Measurements from ENCODE around the gene ZNF750. TPM values are rescaled to one million over a fixed set of nuclear protein-coding genes. Genes with fewer than 3 reads are reported as not detected.

Gene ZNF750
- total and polyA plus RNA-seq, 10 of the 15 experiments (the other 5 are each of a cell fraction or from before 2014, with no cell fraction given), result 0.06 TPM; not detected in 9

DNA sequence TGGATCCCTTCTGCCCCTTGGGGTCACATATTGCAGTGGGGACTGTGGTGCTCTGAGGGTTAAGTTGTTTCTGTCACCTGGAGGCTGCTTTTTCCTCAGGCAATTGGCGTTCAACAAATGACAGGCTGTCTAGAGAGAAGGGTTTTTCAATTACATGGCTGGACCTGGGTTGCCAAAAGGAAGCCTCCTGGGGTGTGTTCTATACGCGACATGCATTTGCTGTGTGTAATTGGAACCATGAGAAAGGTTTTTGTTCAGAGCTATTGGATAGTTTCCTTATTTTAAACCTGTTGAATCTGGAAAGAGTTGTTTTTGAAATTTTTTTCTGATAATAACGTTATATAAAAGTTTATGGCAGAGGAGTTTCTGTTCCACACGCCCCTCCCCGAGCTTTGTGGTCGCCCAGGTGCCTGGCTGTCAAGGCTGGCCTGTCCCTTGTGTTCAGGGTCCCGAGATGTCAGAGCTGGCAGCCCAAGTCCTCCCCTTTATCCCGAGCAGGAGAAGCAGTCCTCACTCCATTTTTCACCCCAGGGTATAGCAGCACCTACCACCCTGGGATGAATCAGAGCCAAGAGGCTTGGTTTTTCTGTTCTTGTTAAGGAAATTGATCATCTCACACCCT, 26.1 kb upstream of the ZNF750 start:
- ATAC-seq, result no peak
- TF ChIP-seq YBX1 (IDR thresholded peaks at IDR 0.05) (no peak), KDM1A (IDR thresholded peaks at IDR 0.05; ENCODE audit: borderline replicate concordance) (no peak)
- ChIA-PET POLR2A (interaction anchor here (0.6 to 3.3 kb wide), 2 partner anchors 12 to 147 kb away, joined by 3 to 9 read pairs; no protein-coding TSS in a partner anchor), SMC1A (ENCODE audit: uncharacterized antibody, unreplicated experiment) (interaction anchor here (1.0 to 1.1 kb wide), 2 partner anchors 10 to 84 kb away, joined by 3 to 4 read pairs; no protein-coding TSS in a partner anchor), RAD21 (ENCODE audit: unreplicated experiment) (interaction anchor here (0.6 to 2.7 kb wide), 3 partner anchors 19 to 84 kb away, joined by 3 to 17 read pairs (median 4); no protein-coding TSS in a partner anchor), CTCF (interaction anchor here (1.1 to 1.5 kb wide), 2 partner anchors 49 to 84 kb away, joined by 4 to 5 read pairs; no protein-coding TSS in a partner anchor)
- Histone ChIP-seq H2AFZ (ENCODE audit: control insufficient read depth, low read depth, low read length) (no peak overlapping the region), H3K27me3 (replicated peaks in 1 of 2; ENCODE audit: control insufficient read depth in 2 of 2, insufficient read depth in 2 of 2, low read length in 1 of 2) (no peaks in the 10 kb centered on the region), H3K4me2 (ENCODE audit: control insufficient read depth, insufficient read depth) (peak overlapping the region; percentile 93), H3K36me3 (ENCODE audit: control insufficient read depth in 2 of 2, insufficient read depth in 2 of 2, low read length in 1 of 2) (peaks cover 5 to 12% of the 10 kb centered on the region in 2 experiments; a peak in 3 of 4 replicates), H3K9me3 (replicated peaks; ENCODE audit: control insufficient read depth, insufficient read depth, low read length) (no peaks in the 10 kb centered on the region), H3K27ac (ENCODE audit: control insufficient read depth, insufficient read depth) (peak overlapping the region; percentile 98), H3K4me3 (peak overlapping the region; percentile 31; the same call in 1 of the 2 replicates), H3K9ac (ENCODE audit: control insufficient read depth, insufficient read depth, low read length) (peak overlapping the region; percentile 15; the same call in 1 of the 2 replicates), H4K20me1 (ENCODE audit: control insufficient read depth, insufficient read depth) (no peaks in the 10 kb centered on the region), H3K79me2 (ENCODE audit: control insufficient read depth, insufficient read depth, low read length) (peaks cover 61% of the 10 kb centered on the region), H3K4me1 (ENCODE audit: control insufficient read depth, insufficient read depth, low read length) (peaks cover 72% of the 10 kb centered on the region)
- no peak for FAIRE-seq
- in situ Hi-C loops (cut with MboI) (no loop called here), intact Hi-C loops (cut with micrococcal nuclease; ENCODE audit: unreplicated experiment) (loop anchor here (2.0 to 10.0 kb wide), 2 partner anchors 49 to 81 kb away; no protein-coding TSS in a partner anchor)
- WGBS (ENCODE audit: insufficient coverage, insufficient replicate concordance, low lambda C conversion rate, missing lambda C conversion rate), result 85% methylated on average over 9 of the region's 9 CpGs
- TSS peak; percentile 32 for BruUV-seq (replicated peaks)
- no peak for DNase-seq (ENCODE audit: low read depth, low spot score)

GRCh38 chr17:82865274-82865673, 25.5 kb upstream of the ZNF750 start:
- ChIA-PET RAD21 (ENCODE audit: unreplicated experiment) (interaction anchor here (0.8 to 2.7 kb wide), 2 partner anchors 84 to 85 kb away, joined by 3 to 17 read pairs; no protein-coding TSS in a partner anchor), CTCF (interaction anchor here (1.1 to 1.9 kb wide), 3 partner anchors 10 to 83 kb away, joined by 4 to 5 read pairs (median 5); no protein-coding TSS in a partner anchor), POLR2A (interaction anchor here (0.6 to 3.3 kb wide), 5 partner anchors 10 to 314 kb away, joined by 3 to 10 read pairs (median 5); no protein-coding TSS in a partner anchor), SMC1A (ENCODE audit: uncharacterized antibody, unreplicated experiment) (interaction anchor here (1.0 to 2.5 kb wide), 3 partner anchors 11 to 83 kb away, joined by 3 to 14 read pairs (median 14); no protein-coding TSS in a partner anchor)
- peak overlapping the region; percentile 93 for H3K4me2 ChIP-seq (ENCODE audit: control insufficient read depth, insufficient read depth)
- no peaks in the 10 kb centered on the region for H4K20me1 ChIP-seq (ENCODE audit: control insufficient read depth, insufficient read depth)
- peaks cover 0 to 6% of the 10 kb centered on the region in 2 experiments; a peak in 3 of 4 replicates for H3K36me3 ChIP-seq (ENCODE audit: control insufficient read depth in 2 of 2, insufficient read depth in 2 of 2, low read length in 1 of 2)
- no peaks in the 10 kb centered on the region for H3K9me3 ChIP-seq (replicated peaks; ENCODE audit: control insufficient read depth, insufficient read depth, low read length)
- H3K4me3 ChIP-seq, result peak overlapping the region; percentile 31; the same call in 1 of the 2 replicates
- H3K27me3 ChIP-seq (replicated peaks in 1 of 2; ENCODE audit: control insufficient read depth in 2 of 2, insufficient read depth in 2 of 2, low read length in 1 of 2), result no peaks in the 10 kb centered on the region
- FAIRE-seq, result no peak
- H3K79me2 ChIP-seq (ENCODE audit: control insufficient read depth, insufficient read depth, low read length), result peaks cover 66% of the 10 kb centered on the region
- H3K9ac ChIP-seq (ENCODE audit: control insufficient read depth, insufficient read depth, low read length), result peak overlapping the region; percentile 89
- H3K27ac ChIP-seq (ENCODE audit: control insufficient read depth, insufficient read depth), result peak overlapping the region; percentile 98
- 0 out of 2 replicates have a peak, but pooled peaks have one; percentile 36 for TF ChIP-seq SMARCA5 (IDR thresholded peaks at IDR 0.05)
- TF ChIP-seq, protein P1, sequence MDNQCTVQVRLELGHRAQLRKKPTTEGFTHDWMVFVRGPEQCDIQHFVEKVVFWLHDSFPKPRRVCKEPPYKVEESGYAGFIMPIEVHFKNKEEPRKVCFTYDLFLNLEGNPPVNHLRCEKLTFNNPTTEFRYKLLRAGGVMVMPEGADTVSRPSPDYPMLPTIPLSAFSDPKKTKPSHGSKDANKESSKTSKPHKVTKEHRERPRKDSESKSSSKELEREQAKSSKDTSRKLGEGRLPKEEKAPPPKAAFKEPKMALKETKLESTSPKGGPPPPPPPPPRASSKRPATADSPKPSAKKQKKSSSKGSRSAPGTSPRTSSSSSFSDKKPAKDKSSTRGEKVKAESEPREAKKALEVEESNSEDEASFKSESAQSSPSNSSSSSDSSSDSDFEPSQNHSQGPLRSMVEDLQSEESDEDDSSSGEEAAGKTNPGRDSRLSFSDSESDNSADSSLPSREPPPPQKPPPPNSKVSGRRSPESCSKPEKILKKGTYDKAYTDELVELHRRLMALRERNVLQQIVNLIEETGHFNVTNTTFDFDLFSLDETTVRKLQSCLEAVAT (IDR thresholded peaks at IDR 0.05), result peak; percentile 84
- no peak for TF ChIP-seq TARDBP (IDR thresholded peaks at IDR 0.05; ENCODE audit: borderline replicate concordance)
- intact Hi-C loops (cut with micrococcal nuclease; ENCODE audit: unreplicated experiment) (loop anchor here (2.0 to 10.0 kb wide), 2 partner anchors 50 to 80 kb away; no protein-coding TSS in a partner anchor), in situ Hi-C loops (cut with MboI) (no loop called here)
- WGBS (ENCODE audit: insufficient coverage, insufficient replicate concordance, low lambda C conversion rate, missing lambda C conversion rate), result 89% methylated on average over 23 of the region's 23 CpGs
- peaks cover 72% of the 10 kb centered on the region for H3K4me1 ChIP-seq (ENCODE audit: control insufficient read depth, insufficient read depth, low read length)
- ATAC-seq, result no peak
- no TSS peak for BruUV-seq (replicated peaks)
- H2AFZ ChIP-seq (ENCODE audit: control insufficient read depth, low read depth, low read length), result no peak overlapping the region
- no peak for DNase-seq (ENCODE audit: low read depth, low spot score)
